Measurements from ENCODE around the gene AP2A2. TPM values are rescaled to one million over a fixed set of nuclear protein-coding genes. Genes with fewer than 3 reads are reported as not detected.

Gene AP2A2
- total RNA-seq, 2 experiments from 2014 or later, result 24.9 to 43.0 TPM

- H3K9me2 ChIP-seq (ENCODE audit: insufficient read depth, low read length), result no peaks in the 10 kb centered on the region
- CTCF ChIA-PET (ENCODE audit: unreplicated experiment), result no interaction called here
- H3K4me1 ChIP-seq (ENCODE audit: insufficient read depth, low read length, poor library complexity, severe bottlenecking), result no peaks in the 10 kb centered on the region
- intact Hi-C loops (cut with micrococcal nuclease; ENCODE audit: unreplicated experiment), result no loop called here
- no peak overlapping the region for H3K4me2 ChIP-seq (ENCODE audit: low read length)
- H3K79me2 ChIP-seq (ENCODE audit: insufficient read depth, low read depth, low read length), result no peaks in the 10 kb centered on the region
- H2AFZ ChIP-seq (ENCODE audit: low read length), result no peak overlapping the region
- DNase-seq (ENCODE audit: low spot score), result no peak
- no peaks in the 10 kb centered on the region for H3K9me3 ChIP-seq (ENCODE audit: low read length)
- POLR2A ChIA-PET, result no interaction called here
- TF ChIP-seq EZH2phosphoT487 (IDR thresholded peaks at IDR 0.05; ENCODE audit: borderline replicate concordance, low read depth, low read length) (no peak), CTCF (conservative IDR thresholded peaks at IDR 0.05; ENCODE audit: low read length) (no peak)
- no peaks in the 10 kb centered on the region for H4K20me1 ChIP-seq (ENCODE audit: insufficient read depth, low read length)
- no peak overlapping the region for H3K27ac ChIP-seq (ENCODE audit: low read depth, low read length, poor library complexity, severe bottlenecking)
- H3K4me3 ChIP-seq (ENCODE audit: low read depth, low read length, poor library complexity, severe bottlenecking), result no peak overlapping the region
- no peaks in the 10 kb centered on the region for H3K36me3 ChIP-seq (ENCODE audit: insufficient read depth, low read length)
- no TSS peak for BruUV-seq (replicated peaks)
These were observed 116.4 kb downstream of the AP2A2 start for GRCh38 chr11:1041936-1042608.

GRCh38 chr11:1042626-1043562 is 117.2 kb downstream of the AP2A2 start:
- no peak overlapping the region for H2AFZ ChIP-seq (ENCODE audit: low read length)
- no peaks in the 10 kb centered on the region for H4K20me1 ChIP-seq (ENCODE audit: insufficient read depth, low read length)
- intact Hi-C loops (cut with micrococcal nuclease; ENCODE audit: unreplicated experiment), result no loop called here
- no TSS peak for BruUV-seq (replicated peaks)
- H3K79me2 ChIP-seq (ENCODE audit: insufficient read depth, low read depth, low read length), result no peaks in the 10 kb centered on the region
- H3K4me3 ChIP-seq (ENCODE audit: low read depth, low read length, poor library complexity, severe bottlenecking), result no peak overlapping the region
- TF ChIP-seq CTCF (conservative IDR thresholded peaks at IDR 0.05; ENCODE audit: low read length), result no peak
- no peak for TF ChIP-seq EZH2phosphoT487 (IDR thresholded peaks at IDR 0.05; ENCODE audit: borderline replicate concordance, low read depth, low read length)
- no peaks in the 10 kb centered on the region for H3K36me3 ChIP-seq (ENCODE audit: insufficient read depth, low read length)
- H3K9me2 ChIP-seq (ENCODE audit: insufficient read depth, low read length), result no peaks in the 10 kb centered on the region
- ChIA-PET POLR2A (no interaction called here), CTCF (ENCODE audit: unreplicated experiment) (interaction anchor here (0.6 kb wide), 1 partner anchor 455 kb away, joined by 11 read pairs; no protein-coding TSS in a partner anchor)
- no peak overlapping the region for H3K27ac ChIP-seq (ENCODE audit: low read depth, low read length, poor library complexity, severe bottlenecking)
- no peak for DNase-seq (ENCODE audit: low spot score)
- no peaks in the 10 kb centered on the region for H3K4me1 ChIP-seq (ENCODE audit: insufficient read depth, low read length, poor library complexity, severe bottlenecking)
- no peaks in the 10 kb centered on the region for H3K9me3 ChIP-seq (ENCODE audit: low read length)
- H3K4me2 ChIP-seq (ENCODE audit: low read length), result no peak overlapping the region

All from OCI-LY7 (cell line).